ENCODE results near the gene REPIN1.

Gene REPIN1

DNA sequence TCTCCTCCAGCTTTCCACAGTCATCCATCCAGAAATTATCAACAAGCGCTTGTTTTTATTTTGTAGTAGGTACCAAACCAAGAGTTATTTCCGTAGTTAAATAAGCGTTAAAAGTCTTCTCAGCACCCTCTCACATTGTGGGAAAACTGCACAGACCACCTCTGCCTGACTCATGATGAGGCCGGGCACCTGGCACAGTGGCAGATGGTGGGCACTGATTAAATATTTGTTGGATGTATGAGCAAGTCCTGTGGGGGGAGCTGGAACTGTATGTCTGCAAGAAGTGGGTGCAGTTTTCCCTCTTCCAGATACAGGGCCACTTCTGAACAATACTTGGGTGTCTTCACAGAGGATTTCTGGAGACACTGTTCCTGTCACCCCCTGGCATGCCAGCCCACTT, 5.3 kb upstream of the REPIN1 start:
- H3K9ac ChIP-seq (ENCODE audit: low read depth, low read length): no peak overlapping the region
- H3K27me3 ChIP-seq (ENCODE audit: insufficient read depth, low read length): no peaks in the 10 kb centered on the region
- no peaks in the 10 kb centered on the region for H3K9me3 ChIP-seq (ENCODE audit: insufficient read depth, low read depth, low read length)
- H3K27ac ChIP-seq (ENCODE audit: low read length): no peak overlapping the region
- H3K36me3 ChIP-seq (ENCODE audit: insufficient read depth, low read depth, low read length): no peaks in the 10 kb centered on the region
- H3K4me3 ChIP-seq (ENCODE audit: low read length): no peak overlapping the region
- H3K4me1 ChIP-seq (ENCODE audit: insufficient read depth, low read length): peaks cover 24% of the 10 kb centered on the region; the same call in 1 of the 2 replicates

DNA sequence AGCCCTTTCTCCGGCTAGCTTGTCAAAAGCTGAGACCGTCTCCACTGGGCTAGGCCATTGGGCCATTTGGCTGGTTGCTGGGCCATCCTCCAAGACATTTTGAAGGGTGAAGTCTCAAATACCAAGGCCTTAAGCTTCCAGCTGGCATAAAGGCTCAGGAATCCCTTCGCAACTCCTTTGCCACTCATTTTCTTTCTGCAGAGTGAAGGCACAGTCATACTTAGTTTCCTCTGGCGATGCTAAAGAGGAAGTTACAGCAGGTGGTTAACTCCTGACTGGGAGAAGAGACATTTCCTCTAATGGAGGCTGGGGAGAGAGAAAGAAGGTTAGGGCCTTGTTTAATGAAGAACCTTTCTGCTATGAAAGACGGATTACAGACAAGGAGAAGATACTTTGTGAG, 4.8 kb upstream of the REPIN1 start:
- H3K4me3 ChIP-seq (ENCODE audit: low read length): no peak overlapping the region
- no peaks in the 10 kb centered on the region for H3K36me3 ChIP-seq (ENCODE audit: insufficient read depth, low read depth, low read length)
- H3K4me1 ChIP-seq (ENCODE audit: insufficient read depth, low read length): peaks cover 24% of the 10 kb centered on the region; the same call in 1 of the 2 replicates
- H3K27me3 ChIP-seq (ENCODE audit: insufficient read depth, low read length): no peaks in the 10 kb centered on the region
- H3K9ac ChIP-seq (ENCODE audit: low read depth, low read length): no peak overlapping the region
- no peak overlapping the region for H3K27ac ChIP-seq (ENCODE audit: low read length)
- H3K9me3 ChIP-seq (ENCODE audit: insufficient read depth, low read depth, low read length): no peaks in the 10 kb centered on the region

DNA sequence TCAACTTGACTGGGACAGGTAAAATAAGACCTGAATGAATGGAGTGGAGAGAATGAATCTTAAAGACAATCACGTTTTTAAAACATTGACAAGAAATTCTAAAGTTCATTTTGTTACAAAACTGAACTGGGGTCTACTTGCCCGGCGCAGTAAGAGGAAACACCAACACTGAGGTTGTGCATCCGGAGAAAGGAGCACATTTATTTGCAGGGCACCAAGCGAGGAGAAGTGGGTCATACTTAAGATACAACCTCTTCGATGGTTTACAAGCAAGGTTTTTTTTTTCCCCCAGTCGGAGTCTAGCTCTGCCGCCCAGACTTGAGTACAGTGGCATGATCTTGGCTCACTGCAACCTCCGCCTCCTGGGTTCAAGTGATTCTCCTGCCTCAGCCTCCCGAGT, 3.4 kb upstream of the REPIN1 start:
- peaks cover 33% of the 10 kb centered on the region for H3K4me1 ChIP-seq (ENCODE audit: insufficient read depth, low read length)
- H3K27me3 ChIP-seq (ENCODE audit: insufficient read depth, low read length): no peaks in the 10 kb centered on the region
- no peaks in the 10 kb centered on the region for H3K9me3 ChIP-seq (ENCODE audit: insufficient read depth, low read depth, low read length)
- H3K9ac ChIP-seq (ENCODE audit: low read depth, low read length): no peak overlapping the region
- H3K36me3 ChIP-seq (ENCODE audit: insufficient read depth, low read depth, low read length): peaks cover 7% of the 10 kb centered on the region; the same call in 1 of the 2 replicates
- H3K27ac ChIP-seq (ENCODE audit: low read length): no peak overlapping the region
- no peak overlapping the region for H3K4me3 ChIP-seq (ENCODE audit: low read length)

DNA sequence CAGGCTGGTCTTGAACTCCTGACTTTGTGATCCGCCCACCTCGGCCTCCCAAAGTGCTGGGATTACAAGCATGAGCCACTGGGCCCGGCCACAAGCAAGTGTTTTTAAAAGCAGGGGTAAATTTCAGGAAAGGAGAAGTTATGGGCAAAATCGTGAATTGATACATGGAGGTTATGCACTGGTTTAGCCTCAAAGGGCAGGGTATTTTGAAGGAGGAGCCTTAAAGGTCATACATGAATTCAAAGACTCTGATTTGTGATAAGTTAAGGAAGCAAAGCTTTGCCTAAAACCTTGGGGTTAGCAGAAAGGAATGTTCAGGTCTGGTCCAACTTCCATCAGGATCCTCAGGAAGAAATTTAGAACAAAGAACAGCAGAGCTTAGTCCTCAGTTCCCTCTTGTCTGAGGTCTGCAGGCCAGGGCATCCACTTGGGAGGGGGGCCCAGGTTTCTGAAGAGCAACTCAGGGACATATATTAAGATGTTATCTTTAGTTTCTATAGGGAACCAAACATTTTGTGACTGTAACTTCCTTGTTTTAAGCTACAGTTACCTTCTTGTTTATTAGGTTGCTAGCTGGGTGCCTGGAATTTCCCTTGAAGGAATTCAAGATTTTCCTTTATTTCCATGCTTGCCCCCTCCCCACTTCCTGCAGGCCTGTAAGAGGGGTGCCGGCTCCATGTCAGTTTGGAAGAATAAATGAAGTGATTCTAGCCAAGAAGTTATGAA, 2.8 kb upstream of the REPIN1 start:
- Histone ChIP-seq H3K27ac (ENCODE audit: low read length) (no peak overlapping the region), H3K27me3 (ENCODE audit: insufficient read depth, low read length) (no peaks in the 10 kb centered on the region), H3K36me3 (ENCODE audit: insufficient read depth, low read depth, low read length) (peaks cover 13% of the 10 kb centered on the region), H3K9me3 (ENCODE audit: insufficient read depth, low read depth, low read length) (no peaks in the 10 kb centered on the region), H3K9ac (ENCODE audit: low read depth, low read length) (peak overlapping the region; percentile 39; the same call in 1 of the 2 replicates), H3K4me1 (ENCODE audit: insufficient read depth, low read length) (peaks cover 39% of the 10 kb centered on the region), H3K4me3 (ENCODE audit: low read length) (no peak overlapping the region)

DNA sequence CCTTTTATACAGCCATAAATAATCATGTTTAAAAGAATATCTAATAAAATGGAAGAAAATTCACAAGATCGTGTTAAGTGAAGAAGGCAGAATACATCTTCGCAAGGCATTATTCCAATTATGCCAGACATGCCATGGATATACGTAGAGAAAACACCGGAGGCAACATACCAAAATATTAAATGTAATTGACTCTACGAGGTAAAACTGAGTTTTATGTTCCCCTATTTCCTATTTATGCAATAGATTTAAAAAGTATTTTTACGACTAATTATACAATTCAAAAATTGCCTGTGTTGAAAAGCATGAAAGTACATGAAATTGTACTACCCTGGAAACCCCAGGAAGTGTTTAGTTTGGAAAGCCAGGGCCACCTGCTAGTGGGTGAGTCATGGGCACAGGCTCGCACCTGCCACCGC, 936 bp upstream of the REPIN1 start:
- peak overlapping the region; percentile 72 for H3K27ac ChIP-seq (ENCODE audit: low read length)
- H3K9ac ChIP-seq (ENCODE audit: low read depth, low read length): peak overlapping the region; percentile 95; the same call in 1 of the 2 replicates
- H3K4me3 ChIP-seq (ENCODE audit: low read length): peak overlapping the region; percentile 95
- no peaks in the 10 kb centered on the region for H3K9me3 ChIP-seq (ENCODE audit: insufficient read depth, low read depth, low read length)
- no peaks in the 10 kb centered on the region for H3K27me3 ChIP-seq (ENCODE audit: insufficient read depth, low read length)
- H3K4me1 ChIP-seq (ENCODE audit: insufficient read depth, low read length): peaks cover 25% of the 10 kb centered on the region
- H3K36me3 ChIP-seq (ENCODE audit: insufficient read depth, low read depth, low read length): peaks cover 31% of the 10 kb centered on the region

DNA sequence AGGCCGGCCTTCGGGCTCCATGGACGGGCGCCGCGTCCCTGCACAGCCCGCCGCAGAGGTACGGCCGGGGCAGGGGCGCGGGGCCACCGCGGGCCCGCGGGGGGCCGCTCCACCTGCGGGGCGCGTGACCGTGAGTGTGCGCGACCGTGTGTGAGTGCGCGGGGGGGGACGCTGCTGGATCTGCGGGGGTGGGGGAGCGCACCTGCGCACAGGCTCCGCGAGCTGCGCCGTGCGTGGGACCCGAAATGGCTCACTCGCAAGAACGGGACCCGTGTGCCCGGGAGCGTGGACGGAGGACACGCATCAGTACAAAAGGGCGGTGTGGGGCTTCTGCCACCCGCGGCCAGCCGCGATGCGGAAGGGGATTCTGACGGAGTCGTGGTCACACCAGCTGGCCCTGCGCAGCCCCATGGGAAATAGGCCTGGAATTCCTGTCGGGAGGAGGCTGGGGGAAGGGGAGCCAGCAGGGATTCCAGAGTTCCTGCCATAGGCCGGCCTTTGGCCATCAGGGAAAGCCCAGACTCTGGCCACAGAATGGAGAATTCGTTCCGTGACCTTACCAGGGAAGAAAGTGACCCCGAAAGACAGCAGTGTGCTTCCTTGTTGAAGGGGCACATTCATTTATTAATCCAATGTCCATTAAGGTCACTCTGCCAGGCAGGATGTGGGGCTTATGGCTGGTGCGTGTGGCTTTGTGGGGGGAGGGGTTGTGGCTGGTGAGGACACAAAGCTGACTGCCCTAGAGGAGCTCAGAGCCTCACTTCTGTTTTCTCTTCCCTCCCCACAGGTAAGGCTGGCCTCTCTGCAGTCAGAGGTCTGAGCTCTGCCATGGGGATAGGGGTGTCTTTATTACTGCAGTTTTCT, 494 bp downstream of the REPIN1 start:
- Histone ChIP-seq H3K4me1 (ENCODE audit: insufficient read depth, low read length) (peaks cover 36% of the 10 kb centered on the region), H3K4me3 (ENCODE audit: low read length) (peak overlapping the region; percentile 95), H3K27me3 (ENCODE audit: insufficient read depth, low read length) (no peaks in the 10 kb centered on the region), H3K9ac (ENCODE audit: low read depth, low read length) (peak overlapping the region; percentile 95), H3K27ac (ENCODE audit: low read length) (peak overlapping the region; percentile 96), H3K36me3 (ENCODE audit: insufficient read depth, low read depth, low read length) (peaks cover 45% of the 10 kb centered on the region), H3K9me3 (ENCODE audit: insufficient read depth, low read depth, low read length) (no peaks in the 10 kb centered on the region)

DNA sequence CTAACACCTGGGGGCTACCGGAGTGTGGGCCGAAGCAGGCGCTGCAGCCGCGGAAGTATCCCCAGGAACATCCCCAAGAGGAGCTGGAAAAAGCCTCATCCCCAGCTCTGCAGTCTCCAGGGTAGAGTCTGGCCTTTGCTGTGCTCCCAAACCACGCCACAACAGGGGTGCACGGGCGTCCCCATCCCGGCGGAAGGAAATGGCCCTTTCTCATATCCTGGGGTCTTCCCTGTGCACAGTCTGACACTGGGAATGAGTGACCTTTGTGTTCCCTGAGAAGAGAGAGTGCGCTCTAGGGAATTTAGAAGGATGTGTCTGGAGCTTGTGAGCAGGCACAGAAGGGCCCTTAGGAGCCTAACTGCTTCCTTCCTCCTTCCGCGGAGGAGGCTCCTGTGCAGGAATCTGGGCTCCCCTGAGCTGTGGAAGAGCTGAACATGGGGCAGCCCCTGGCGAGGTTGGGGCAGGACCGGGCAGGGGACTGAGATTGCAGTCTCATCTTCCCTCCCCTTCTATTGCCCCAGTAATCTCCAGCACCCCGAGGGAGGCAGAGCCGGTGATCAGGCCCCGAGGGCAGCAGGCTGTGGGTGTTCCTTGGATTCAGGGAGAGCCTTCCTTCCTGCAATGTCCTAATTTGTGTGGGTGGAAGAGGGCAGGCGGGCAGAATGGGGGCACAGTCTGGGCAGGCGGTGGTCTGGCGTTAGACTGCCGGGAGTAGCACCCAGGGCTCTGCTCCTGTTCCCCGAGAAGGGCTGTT, 1.3 kb downstream of the REPIN1 start:
- Histone ChIP-seq H3K9ac (ENCODE audit: low read depth, low read length) (peak overlapping the region; percentile 95), H3K27me3 (ENCODE audit: insufficient read depth, low read length) (no peaks in the 10 kb centered on the region), H3K27ac (ENCODE audit: low read length) (peak overlapping the region; percentile 96), H3K4me3 (ENCODE audit: low read length) (peak overlapping the region; percentile 95), H3K36me3 (ENCODE audit: insufficient read depth, low read depth, low read length) (peaks cover 52% of the 10 kb centered on the region), H3K9me3 (ENCODE audit: insufficient read depth, low read depth, low read length) (no peaks in the 10 kb centered on the region), H3K4me1 (ENCODE audit: insufficient read depth, low read length) (peaks cover 41% of the 10 kb centered on the region)

DNA sequence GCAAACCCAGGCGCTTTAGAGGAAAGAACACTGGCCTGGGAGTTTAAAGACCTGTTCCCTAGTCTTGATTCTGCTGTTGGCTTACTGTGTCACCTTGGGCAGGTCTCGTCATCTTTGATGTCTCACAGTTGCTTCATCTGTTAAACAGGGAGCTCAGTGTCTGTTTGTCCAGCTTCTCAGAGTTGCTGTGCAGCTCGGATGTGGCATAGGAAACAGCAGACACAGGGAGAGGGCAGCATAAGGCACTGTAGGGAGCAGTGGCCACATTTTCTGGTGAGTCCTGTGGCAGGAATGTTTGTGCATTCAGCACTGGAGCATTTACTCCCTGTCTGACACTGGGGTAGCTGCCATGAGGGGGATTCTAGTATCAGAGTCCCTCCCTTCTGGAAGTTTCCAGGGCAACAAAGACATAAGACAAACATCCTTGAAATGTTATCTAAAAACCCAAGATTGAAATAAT, 2.0 kb downstream of the REPIN1 start:
- Histone ChIP-seq H3K9ac (ENCODE audit: low read depth, low read length) (peak overlapping the region; percentile 95; the same call in 1 of the 2 replicates), H3K27me3 (ENCODE audit: insufficient read depth, low read length) (no peaks in the 10 kb centered on the region), H3K36me3 (ENCODE audit: insufficient read depth, low read depth, low read length) (peaks cover 52% of the 10 kb centered on the region), H3K4me1 (ENCODE audit: insufficient read depth, low read length) (peaks cover 41% of the 10 kb centered on the region), H3K9me3 (ENCODE audit: insufficient read depth, low read depth, low read length) (no peaks in the 10 kb centered on the region), H3K27ac (ENCODE audit: low read length) (no peak overlapping the region), H3K4me3 (ENCODE audit: low read length) (peak overlapping the region; percentile 95; the same call in 1 of the 2 replicates)

DNA sequence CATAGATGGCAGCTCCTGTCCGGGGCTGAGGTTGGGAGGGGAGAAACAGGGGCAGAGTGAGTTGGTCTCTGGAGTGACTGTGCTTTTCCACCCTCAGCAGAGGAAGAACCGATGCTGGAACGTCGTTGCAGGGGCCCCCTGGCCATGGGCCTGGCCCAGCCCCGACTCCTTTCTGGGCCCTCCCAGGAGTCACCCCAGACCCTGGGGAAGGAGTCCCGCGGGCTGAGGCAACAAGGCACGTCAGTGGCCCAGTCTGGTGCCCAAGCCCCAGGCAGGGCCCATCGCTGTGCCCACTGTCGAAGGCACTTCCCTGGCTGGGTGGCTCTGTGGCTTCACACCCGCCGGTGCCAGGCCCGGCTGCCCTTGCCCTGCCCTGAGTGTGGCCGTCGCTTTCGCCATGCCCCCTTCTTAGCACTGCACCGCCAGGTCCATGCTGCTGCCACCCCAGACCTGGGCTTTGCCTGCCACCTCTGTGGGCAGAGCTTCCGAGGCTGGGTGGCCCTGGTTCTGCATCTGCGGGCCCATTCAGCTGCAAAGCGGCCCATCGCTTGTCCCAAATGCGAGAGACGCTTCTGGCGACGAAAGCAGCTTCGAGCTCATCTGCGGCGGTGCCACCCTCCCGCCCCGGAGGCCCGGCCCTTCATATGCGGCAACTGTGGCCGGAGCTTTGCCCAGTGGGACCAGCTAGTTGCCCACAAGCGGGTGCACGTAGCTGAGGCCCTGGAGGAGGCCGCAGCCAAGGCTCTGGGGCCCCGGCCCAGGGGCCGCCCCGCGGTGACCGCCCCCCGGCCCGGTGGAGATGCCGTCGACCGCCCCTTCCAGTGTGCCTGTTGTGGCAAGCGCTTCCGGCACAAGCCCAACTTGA, 2.7 kb downstream of the REPIN1 start:
- H3K27ac ChIP-seq (ENCODE audit: low read length): no peak overlapping the region
- no peaks in the 10 kb centered on the region for H3K27me3 ChIP-seq (ENCODE audit: insufficient read depth, low read length)
- H3K9me3 ChIP-seq (ENCODE audit: insufficient read depth, low read depth, low read length): no peaks in the 10 kb centered on the region
- peaks cover 43% of the 10 kb centered on the region for H3K4me1 ChIP-seq (ENCODE audit: insufficient read depth, low read length)
- H3K36me3 ChIP-seq (ENCODE audit: insufficient read depth, low read depth, low read length): peaks cover 52% of the 10 kb centered on the region
- H3K9ac ChIP-seq (ENCODE audit: low read depth, low read length): no peak overlapping the region
- no peak overlapping the region for H3K4me3 ChIP-seq (ENCODE audit: low read length)

DNA sequence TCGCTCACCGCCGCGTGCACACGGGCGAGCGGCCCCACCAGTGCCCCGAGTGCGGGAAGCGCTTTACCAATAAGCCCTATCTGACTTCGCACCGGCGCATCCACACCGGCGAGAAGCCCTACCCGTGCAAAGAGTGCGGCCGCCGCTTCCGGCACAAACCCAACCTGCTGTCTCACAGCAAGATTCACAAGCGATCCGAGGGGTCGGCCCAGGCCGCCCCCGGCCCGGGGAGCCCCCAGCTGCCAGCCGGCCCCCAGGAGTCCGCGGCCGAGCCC, 3.3 kb downstream of the REPIN1 start:
- H3K36me3 ChIP-seq (ENCODE audit: insufficient read depth, low read depth, low read length): peaks cover 52% of the 10 kb centered on the region
- H3K4me1 ChIP-seq (ENCODE audit: insufficient read depth, low read length): peaks cover 48% of the 10 kb centered on the region
- H3K9ac ChIP-seq (ENCODE audit: low read depth, low read length): no peak overlapping the region
- no peaks in the 10 kb centered on the region for H3K27me3 ChIP-seq (ENCODE audit: insufficient read depth, low read length)
- H3K27ac ChIP-seq (ENCODE audit: low read length): no peak overlapping the region
- H3K4me3 ChIP-seq (ENCODE audit: low read length): no peak overlapping the region
- no peaks in the 10 kb centered on the region for H3K9me3 ChIP-seq (ENCODE audit: insufficient read depth, low read depth, low read length)

Data from iPS-20b (cell line).